H1 (cell line): ENCODE results near the gene MYRF. TPM values are rescaled to one million over a fixed set of nuclear protein-coding genes. Genes with fewer than 3 reads are reported as not detected.

Experiments used
- BACH1 ChIP-seq: IDR thresholded peaks from 2 replicates; pipeline ENCODE4 v1.6.1; 2012; ENCODE audit warnings: low read length, improper control_type of control experiment
- EZH2 ChIP-seq: fragments of 200-600 bp; sonication (generic); IDR thresholded peaks from 2 replicates; pipeline ENCODE4 v1.7.1; 2012; ENCODE audit warnings: low read depth, mild to moderate bottlenecking, moderate library complexity, low read length, inconsistent platforms; ENCODE audit not compliant: severe bottlenecking
- GTF2F1 ChIP-seq: IDR thresholded peaks from 2 replicates; pipeline ENCODE4 v1.6.1; 2012; ENCODE audit warnings: low read depth, low read length, improper control_type of control experiment, borderline replicate concordance
- SRF ChIP-seq: IDR thresholded peaks from 2 replicates; pipeline ENCODE4 v1.6.1; 2011; ENCODE audit warnings: mild to moderate bottlenecking, low read depth, low read length, moderate library complexity
- TBP ChIP-seq: IDR thresholded peaks from 2 replicates; pipeline ENCODE4 v1.6.1; 2011; ENCODE audit warnings: low read depth, low read length, improper control_type of control experiment
- polyA plus RNA-seq, 7 experiments: library from polyadenylated mRNA; depleted of rRNA in 3 of 7; stranded (reverse) in 5 of 7; unstranded in 2 of 7; fragments of >200 nt in 5 of 7; fragments of 200-250 nt in 2 of 7; gene quantifications; 1 replicate in 5 of 7; 2 replicates in 1 of 7; 4 replicates in 1 of 7; pipeline versions ENCODE4 v1.2.1 to v1.2.3, GENCODE V29; 2011 to 2013; ENCODE audit warnings: missing spikeins in 2 of 7, mixed read lengths in 2 of 7
- total RNA-seq: library from RNA; stranded (reverse); fragmentation: NEBNext Ultra II Directional; extraction: Animal tissue kit (Norgen Biotek cat#: 25700); gene quantifications from 2 replicates; pipeline ENCODE4 v1.2.1, GENCODE V29; 2021

Gene MYRF
- total and polyA plus RNA-seq, 2 of the 8 experiments (the other 6 are each of a cell fraction or from before 2014, with no cell fraction given): 6.0 to 6.1 TPM

DNA sequence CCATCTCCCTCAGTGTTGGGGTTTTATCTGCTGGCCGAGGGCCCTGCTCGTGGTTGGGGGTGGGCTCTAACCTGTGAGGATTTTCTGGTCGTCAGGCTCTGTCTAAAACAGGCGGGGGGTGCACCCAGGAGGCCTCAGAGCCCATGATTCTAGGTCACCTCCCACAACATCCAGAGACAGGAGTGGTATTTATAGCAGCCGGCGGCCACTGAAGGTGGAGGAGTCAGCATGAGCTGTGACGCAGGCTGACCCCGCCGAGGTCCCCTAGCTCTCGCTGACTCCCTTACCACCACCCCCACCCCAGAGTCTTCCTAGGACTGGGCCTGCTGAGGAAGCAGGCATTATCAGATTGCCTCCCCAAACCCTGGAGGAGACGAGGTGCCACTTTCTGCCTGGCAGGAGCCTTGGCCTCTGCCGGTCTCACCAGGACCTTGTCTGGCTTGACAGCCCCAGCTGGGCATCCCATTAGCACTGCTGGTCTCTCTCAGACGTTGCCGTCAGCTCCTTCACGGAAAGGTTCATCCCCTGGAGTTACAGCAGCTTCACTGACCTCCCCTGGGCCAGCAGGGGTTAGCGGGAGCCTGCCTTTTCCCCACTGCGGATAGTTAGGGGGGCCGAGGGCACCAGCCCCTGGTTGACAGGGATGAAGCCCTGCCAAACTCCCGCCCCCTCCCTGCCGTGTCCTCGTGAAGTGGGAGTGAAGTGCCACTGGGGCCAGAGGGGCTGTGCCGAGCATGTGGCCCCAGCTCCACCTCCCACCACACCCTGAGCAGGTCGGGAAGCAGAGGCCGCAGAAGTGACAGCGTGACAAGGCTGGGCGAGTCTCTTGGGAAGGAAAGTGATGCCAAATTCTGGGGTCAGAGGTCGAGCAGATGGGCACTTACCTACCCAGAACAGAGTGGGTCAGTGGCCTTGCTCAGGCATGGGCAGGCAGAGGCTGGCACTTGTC is 45.7 kb upstream of the MYRF start (continued):
- TF ChIP-seq SRF (no peak), BACH1 (no peak), GTF2F1 (no peak), EZH2 (no peak), TBP (no peak)
